ENCODE data around the gene MAN1B1.

MAN1B1 gene

DNA sequence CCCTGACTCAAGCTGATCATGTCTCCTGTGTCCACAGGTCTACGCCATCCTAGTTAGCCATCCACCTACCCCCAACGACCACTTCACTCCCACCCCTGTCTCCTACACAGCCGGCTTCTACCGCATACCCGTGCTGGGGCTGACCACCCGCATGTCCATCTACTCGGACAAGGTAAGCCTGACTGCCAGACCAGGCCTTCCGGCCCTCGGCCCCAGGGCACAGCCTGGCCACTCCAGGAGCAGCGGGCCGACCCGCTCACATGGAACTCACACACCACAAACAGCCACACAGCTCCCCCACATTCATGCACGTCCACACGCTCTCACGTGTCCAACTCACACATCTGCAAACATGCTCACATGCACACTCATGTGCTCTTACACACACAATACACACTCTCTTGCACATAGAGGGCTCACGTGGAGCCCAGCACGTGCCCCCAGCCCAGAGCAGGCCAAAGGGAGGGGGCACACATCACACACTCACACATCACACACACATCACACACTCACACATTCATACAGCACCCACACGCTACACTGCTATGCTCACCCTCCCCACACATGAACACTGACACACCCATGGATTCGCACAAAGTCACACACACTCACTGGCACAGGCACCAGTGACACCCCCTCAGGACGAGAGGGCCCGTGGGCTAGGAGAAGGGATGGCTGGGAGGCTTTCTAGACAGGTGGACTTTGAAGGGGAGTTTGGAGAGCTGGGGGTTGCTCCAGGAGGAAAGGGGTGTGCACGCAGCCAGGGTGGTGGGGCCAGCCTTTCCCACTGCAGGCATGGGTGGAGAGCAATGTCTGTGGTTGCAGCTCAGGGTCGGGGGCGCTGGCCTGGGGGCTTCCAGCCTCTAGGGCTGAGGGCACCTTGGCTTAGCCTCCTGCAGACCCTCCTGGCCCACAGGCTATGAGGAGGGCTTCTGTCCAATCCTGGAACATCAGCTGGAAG is 55.5 kb downstream of the MAN1B1 start:
- no peak for ATAC-seq
- TF ChIP-seq ZNF565 (CRISPR knock-in tag; conservative IDR thresholded peaks at IDR 0.05; ENCODE audit: low read depth), result no peak
- no peak for TF ChIP-seq GLIS3 (CRISPR knock-in tag; IDR thresholded peaks at IDR 0.05)
- no peak for TF ChIP-seq OSR1 (CRISPR knock-in tag; IDR thresholded peaks at IDR 0.05)
- TF ChIP-seq TOX (CRISPR knock-in tag; IDR thresholded peaks at IDR 0.05; ENCODE audit: borderline replicate concordance), result no peak
- TF ChIP-seq TCF4 (CRISPR knock-in tag; IDR thresholded peaks at IDR 0.05; ENCODE audit: borderline replicate concordance), result no peak
- TF ChIP-seq ZFP3 (CRISPR knock-in tag; IDR thresholded peaks at IDR 0.05), result no peak
- no peak for TF ChIP-seq ZC3H10 (CRISPR knock-in tag; IDR thresholded peaks at IDR 0.05)
- no peak for TF ChIP-seq SNAI2 (CRISPR knock-in tag; IDR thresholded peaks at IDR 0.05)
- TF ChIP-seq ISL1 (CRISPR knock-in tag; IDR thresholded peaks at IDR 0.05), result no peak
- TF ChIP-seq RARB (CRISPR knock-in tag; IDR thresholded peaks at IDR 0.05), result no peak
- TF ChIP-seq, protein P1, sequence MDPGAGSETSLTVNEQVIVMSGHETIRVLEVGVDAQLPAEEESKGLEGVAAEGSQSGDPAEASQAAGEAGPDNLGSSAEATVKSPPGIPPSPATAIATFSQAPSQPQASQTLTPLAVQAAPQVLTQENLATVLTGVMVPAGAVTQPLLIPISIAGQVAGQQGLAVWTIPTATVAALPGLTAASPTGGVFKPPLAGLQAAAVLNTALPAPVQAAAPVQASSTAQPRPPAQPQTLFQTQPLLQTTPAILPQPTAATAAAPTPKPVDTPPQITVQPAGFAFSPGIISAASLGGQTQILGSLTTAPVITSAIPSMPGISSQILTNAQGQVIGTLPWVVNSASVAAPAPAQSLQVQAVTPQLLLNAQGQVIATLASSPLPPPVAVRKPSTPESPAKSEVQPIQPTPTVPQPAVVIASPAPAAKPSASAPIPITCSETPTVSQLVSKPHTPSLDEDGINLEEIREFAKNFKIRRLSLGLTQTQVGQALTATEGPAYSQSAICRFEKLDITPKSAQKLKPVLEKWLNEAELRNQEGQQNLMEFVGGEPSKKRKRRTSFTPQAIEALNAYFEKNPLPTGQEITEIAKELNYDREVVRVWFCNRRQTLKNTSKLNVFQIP (CRISPR knock-in tag; IDR thresholded peaks at IDR 0.05; ENCODE audit: borderline replicate concordance, low read depth), result no peak
- TF ChIP-seq ZNF70 (CRISPR knock-in tag; IDR thresholded peaks at IDR 0.05), result no peak
- TF ChIP-seq CSDC2 (CRISPR knock-in tag; IDR thresholded peaks at IDR 0.05), result no peak
- no peak for TF ChIP-seq ZFP30 (CRISPR knock-in tag; IDR thresholded peaks at IDR 0.05)
- TF ChIP-seq, protein P2, sequence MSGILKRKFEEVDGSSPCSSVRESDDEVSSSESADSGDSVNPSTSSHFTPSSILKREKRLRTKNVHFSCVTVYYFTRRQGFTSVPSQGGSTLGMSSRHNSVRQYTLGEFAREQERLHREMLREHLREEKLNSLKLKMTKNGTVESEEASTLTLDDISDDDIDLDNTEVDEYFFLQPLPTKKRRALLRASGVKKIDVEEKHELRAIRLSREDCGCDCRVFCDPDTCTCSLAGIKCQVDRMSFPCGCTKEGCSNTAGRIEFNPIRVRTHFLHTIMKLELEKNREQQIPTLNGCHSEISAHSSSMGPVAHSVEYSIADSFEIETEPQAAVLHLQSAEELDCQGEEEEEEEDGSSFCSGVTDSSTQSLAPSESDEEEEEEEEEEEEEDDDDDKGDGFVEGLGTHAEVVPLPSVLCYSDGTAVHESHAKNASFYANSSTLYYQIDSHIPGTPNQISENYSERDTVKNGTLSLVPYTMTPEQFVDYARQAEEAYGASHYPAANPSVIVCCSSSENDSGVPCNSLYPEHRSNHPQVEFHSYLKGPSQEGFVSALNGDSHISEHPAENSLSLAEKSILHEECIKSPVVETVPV (CRISPR knock-in tag; IDR thresholded peaks at IDR 0.05), result no peak

DNA sequence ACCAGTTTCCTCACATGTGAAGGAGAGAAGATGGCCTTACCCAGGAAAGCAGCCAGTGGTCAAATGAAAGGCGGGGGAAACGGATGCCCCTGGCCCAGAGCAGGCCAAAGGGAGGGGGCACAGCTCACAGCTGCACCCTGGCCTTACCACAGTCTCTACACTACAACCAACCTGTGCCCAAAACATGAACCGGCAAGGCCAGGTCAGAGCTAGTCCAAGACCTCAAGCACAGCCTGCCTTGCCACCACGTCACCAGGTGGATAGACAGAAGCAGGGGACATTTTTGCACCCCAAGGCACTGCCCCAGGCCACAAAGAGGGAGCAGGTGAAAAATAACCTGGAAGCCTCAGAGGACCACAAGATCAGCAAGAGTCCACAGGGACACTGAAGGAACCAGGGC is 56.7 kb downstream of the MAN1B1 start:
- ATAC-seq, result no peak
- TF ChIP-seq ISL1 (CRISPR knock-in tag; IDR thresholded peaks at IDR 0.05) (no peak), TCF4 (CRISPR knock-in tag; IDR thresholded peaks at IDR 0.05; ENCODE audit: borderline replicate concordance) (no peak), PPARA (CRISPR knock-in tag; IDR thresholded peaks at IDR 0.05; ENCODE audit: borderline replicate concordance) (no peak), TOX (CRISPR knock-in tag; IDR thresholded peaks at IDR 0.05; ENCODE audit: borderline replicate concordance) (no peak), ZFP3 (CRISPR knock-in tag; IDR thresholded peaks at IDR 0.05) (no peak), RARB (CRISPR knock-in tag; IDR thresholded peaks at IDR 0.05) (no peak)
- TF ChIP-seq, protein P3, sequence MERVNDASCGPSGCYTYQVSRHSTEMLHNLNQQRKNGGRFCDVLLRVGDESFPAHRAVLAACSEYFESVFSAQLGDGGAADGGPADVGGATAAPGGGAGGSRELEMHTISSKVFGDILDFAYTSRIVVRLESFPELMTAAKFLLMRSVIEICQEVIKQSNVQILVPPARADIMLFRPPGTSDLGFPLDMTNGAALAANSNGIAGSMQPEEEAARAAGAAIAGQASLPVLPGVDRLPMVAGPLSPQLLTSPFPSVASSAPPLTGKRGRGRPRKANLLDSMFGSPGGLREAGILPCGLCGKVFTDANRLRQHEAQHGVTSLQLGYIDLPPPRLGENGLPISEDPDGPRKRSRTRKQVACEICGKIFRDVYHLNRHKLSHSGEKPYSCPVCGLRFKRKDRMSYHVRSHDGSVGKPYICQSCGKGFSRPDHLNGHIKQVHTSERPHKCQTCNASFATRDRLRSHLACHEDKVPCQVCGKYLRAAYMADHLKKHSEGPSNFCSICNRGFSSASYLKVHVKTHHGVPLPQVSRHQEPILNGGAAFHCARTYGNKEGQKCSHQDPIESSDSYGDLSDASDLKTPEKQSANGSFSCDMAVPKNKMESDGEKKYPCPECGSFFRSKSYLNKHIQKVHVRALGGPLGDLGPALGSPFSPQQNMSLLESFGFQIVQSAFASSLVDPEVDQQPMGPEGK (CRISPR knock-in tag; IDR thresholded peaks at IDR 0.05; ENCODE audit: borderline replicate concordance), result no peak

DNA sequence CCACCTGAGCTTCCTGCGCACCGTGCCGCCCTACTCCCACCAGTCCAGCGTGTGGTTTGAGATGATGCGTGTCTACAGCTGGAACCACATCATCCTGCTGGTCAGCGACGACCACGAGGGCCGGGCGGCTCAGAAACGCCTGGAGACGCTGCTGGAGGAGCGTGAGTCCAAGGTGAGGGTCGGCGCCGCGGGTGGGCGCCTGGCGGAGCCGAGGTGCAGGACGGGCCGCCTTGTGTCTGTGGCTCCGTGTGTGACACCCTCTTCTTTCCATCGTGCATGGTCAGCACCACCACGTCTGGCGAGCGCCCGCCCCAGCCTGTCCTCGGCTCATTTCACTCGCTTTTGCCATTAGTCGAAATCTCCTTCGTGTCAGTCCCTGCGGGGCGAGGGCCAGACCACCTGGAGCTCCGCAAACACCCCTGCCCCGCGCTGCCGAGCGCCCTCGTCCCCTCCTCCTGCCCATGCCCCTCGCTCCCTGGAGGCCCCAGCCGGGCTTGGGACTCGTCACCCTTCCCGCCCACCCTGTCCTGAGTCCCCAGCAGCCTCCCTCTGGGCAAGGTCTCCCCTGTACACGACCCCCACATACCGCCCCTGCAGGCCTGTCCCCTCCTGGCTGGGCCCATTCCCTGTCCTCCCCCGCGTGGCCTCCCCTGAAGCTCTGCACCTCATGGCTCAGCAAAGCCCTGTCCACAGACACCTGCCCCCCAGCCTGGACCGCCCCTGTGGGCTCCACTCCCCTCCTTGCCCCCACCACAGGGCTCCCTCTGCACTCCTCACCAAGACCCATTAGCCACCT is 59.1 kb downstream of the MAN1B1 start:
- no peak for ATAC-seq
- TF ChIP-seq, protein P1 (CRISPR knock-in tag; IDR thresholded peaks at IDR 0.05; ENCODE audit: borderline replicate concordance, low read depth), result no peak
- TF ChIP-seq, protein P2 (CRISPR knock-in tag; IDR thresholded peaks at IDR 0.05), result no peak
- TF ChIP-seq RARB (CRISPR knock-in tag; IDR thresholded peaks at IDR 0.05), result no peak
- TF ChIP-seq, protein P4, sequence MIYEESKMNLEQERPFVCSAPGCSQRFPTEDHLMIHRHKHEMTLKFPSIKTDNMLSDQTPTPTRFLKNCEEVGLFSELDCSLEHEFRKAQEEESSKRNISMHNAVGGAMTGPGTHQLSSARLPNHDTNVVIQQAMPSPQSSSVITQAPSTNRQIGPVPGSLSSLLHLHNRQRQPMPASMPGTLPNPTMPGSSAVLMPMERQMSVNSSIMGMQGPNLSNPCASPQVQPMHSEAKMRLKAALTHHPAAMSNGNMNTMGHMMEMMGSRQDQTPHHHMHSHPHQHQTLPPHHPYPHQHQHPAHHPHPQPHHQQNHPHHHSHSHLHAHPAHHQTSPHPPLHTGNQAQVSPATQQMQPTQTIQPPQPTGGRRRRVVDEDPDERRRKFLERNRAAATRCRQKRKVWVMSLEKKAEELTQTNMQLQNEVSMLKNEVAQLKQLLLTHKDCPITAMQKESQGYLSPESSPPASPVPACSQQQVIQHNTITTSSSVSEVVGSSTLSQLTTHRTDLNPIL (CRISPR knock-in tag; IDR thresholded peaks at IDR 0.05; ENCODE audit: low read depth), result no peak
- TF ChIP-seq TOX (CRISPR knock-in tag; IDR thresholded peaks at IDR 0.05; ENCODE audit: borderline replicate concordance), result no peak
- no peak for TF ChIP-seq PPARA (CRISPR knock-in tag; IDR thresholded peaks at IDR 0.05; ENCODE audit: borderline replicate concordance)
- TF ChIP-seq SNAI2 (CRISPR knock-in tag; IDR thresholded peaks at IDR 0.05), result no peak
- TF ChIP-seq ISL1 (CRISPR knock-in tag; IDR thresholded peaks at IDR 0.05), result no peak
- TF ChIP-seq, protein P3 (CRISPR knock-in tag; IDR thresholded peaks at IDR 0.05; ENCODE audit: borderline replicate concordance), result no peak
- TF ChIP-seq ZFP30 (CRISPR knock-in tag; IDR thresholded peaks at IDR 0.05), result no peak
- TF ChIP-seq BACH2 (CRISPR knock-in tag; IDR thresholded peaks at IDR 0.05; ENCODE audit: borderline replicate concordance), result no peak
- TF ChIP-seq ZC3H10 (CRISPR knock-in tag; IDR thresholded peaks at IDR 0.05), result no peak
- no peak for TF ChIP-seq GLIS3 (CRISPR knock-in tag; IDR thresholded peaks at IDR 0.05)
